Peyer's patch (tissue), 4 donors: ENCODE data around the gene IHH. TPM values are rescaled to one million over a fixed set of nuclear protein-coding genes. Genes with fewer than 3 reads are reported as not detected.

ENCODE experiments used
- DNase-seq, 3 donors: peaks; one replicate each; pipeline ENCODE4 v3.0.0-alpha.2; 2017 to 2019
- H3K27ac ChIP-seq, 4 donors: fragments of 200-600 bp; sonication (generic); one replicate each; pipeline ENCODE4 v1.5.1; 2016 to 2019
- H3K27me3 ChIP-seq, 2 donors: fragments of 200-600 bp; sonication (generic); one replicate each; pipeline ENCODE4 v1.5.1; 2019
- H3K36me3 ChIP-seq, 3 donors: fragments of 200-600 bp; sonication (generic); one replicate each; pipeline ENCODE4 v1.5.1; 2016 to 2019
- H3K4me1 ChIP-seq, 4 donors: fragments of 200-600 bp; sonication (generic); one replicate each; pipeline ENCODE4 v1.5.1; 2016 to 2019
- H3K4me3 ChIP-seq, 4 donors: fragments of 200-600 bp; sonication (generic); 1 replicate in 3 of 4; 2 replicates in 1 of 4; pipeline ENCODE4 v1.5.1; 2016 to 2019; ENCODE audit warnings: mild to moderate bottlenecking in 1 of 4
- H3K9me3 ChIP-seq, 4 donors: fragments of 200-600 bp; sonication (generic); one replicate each; pipeline ENCODE4 v1.5.1; 2016 to 2019; ENCODE audit warnings: mild to moderate bottlenecking in 1 of 4
- POLR2A ChIP-seq, 2 donors: fragments of 450-650 bp; IDR thresholded peaks; one replicate each; pipeline ENCODE4 v1.5.1; 2017; ENCODE audit warnings: antibody characterized with exemption in 2 of 2, mild to moderate bottlenecking in 2 of 2, moderate library complexity in 2 of 2
- total RNA-seq, 4 donors: library from RNA; depleted of rRNA; stranded (reverse); fragments of >200 nt; gene quantifications; one replicate each; pipeline ENCODE4 v1.1.0, GENCODE V29; 2016
- TF ChIP-seq, protein P1 (sequence below), 6 experiments: fragments of 450-650 bp in 4 of 6; fragments of 200-600 bp in 2 of 6; sonication (generic) in 1 of 6; IDR thresholded peaks; one replicate each; pipeline ENCODE4 v1.5.1; 2017 to 2019; ENCODE audit warnings: antibody characterized with exemption in 6 of 6, mild to moderate bottlenecking in 3 of 6, moderate library complexity in 1 of 6

The IHH gene
- total RNA-seq, 4 donors from 2014 or later: 14.0 to 124 (median 71.1) TPM

DNA sequence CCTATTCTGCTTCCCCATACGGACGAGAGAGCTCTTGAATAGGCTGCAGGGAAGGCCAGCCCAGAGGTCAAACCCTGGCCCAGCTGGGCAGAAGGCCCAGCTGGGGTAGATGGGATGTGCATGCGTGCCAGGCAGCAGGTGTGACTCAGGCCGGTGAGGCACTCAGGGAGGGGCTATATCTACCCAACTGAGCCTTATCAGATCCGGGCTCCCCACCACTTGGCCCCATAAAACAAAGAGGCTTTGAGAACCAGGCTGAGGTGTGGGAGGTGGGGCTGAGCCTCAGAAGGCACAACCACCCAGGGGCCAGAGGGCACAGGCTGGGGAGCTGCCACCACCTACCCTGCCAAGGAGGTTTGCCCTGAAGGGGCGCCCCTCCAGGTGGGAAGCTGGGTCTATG, 11.4 kb downstream of the IHH start:
- Histone ChIP-seq H3K4me1 (no peaks in the 10 kb centered on the region), H3K27ac (no peak overlapping the region), H3K4me3 (no peak overlapping the region), H3K27me3 (no peaks in the 10 kb centered on the region), H3K9me3 (no peaks in the 10 kb centered on the region), H3K36me3 (peaks cover 0 to 5% (median 0%) of the 10 kb centered on the region in 3 donors)
- TF ChIP-seq POLR2A (IDR thresholded peaks at IDR 0.05): no peak
- TF ChIP-seq, protein P1, sequence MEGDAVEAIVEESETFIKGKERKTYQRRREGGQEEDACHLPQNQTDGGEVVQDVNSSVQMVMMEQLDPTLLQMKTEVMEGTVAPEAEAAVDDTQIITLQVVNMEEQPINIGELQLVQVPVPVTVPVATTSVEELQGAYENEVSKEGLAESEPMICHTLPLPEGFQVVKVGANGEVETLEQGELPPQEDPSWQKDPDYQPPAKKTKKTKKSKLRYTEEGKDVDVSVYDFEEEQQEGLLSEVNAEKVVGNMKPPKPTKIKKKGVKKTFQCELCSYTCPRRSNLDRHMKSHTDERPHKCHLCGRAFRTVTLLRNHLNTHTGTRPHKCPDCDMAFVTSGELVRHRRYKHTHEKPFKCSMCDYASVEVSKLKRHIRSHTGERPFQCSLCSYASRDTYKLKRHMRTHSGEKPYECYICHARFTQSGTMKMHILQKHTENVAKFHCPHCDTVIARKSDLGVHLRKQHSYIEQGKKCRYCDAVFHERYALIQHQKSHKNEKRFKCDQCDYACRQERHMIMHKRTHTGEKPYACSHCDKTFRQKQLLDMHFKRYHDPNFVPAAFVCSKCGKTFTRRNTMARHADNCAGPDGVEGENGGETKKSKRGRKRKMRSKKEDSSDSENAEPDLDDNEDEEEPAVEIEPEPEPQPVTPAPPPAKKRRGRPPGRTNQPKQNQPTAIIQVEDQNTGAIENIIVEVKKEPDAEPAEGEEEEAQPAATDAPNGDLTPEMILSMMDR (IDR thresholded peaks at IDR 0.05): no peak
- peak in 1 of 3 donors; percentile 62 for DNase-seq

DNA sequence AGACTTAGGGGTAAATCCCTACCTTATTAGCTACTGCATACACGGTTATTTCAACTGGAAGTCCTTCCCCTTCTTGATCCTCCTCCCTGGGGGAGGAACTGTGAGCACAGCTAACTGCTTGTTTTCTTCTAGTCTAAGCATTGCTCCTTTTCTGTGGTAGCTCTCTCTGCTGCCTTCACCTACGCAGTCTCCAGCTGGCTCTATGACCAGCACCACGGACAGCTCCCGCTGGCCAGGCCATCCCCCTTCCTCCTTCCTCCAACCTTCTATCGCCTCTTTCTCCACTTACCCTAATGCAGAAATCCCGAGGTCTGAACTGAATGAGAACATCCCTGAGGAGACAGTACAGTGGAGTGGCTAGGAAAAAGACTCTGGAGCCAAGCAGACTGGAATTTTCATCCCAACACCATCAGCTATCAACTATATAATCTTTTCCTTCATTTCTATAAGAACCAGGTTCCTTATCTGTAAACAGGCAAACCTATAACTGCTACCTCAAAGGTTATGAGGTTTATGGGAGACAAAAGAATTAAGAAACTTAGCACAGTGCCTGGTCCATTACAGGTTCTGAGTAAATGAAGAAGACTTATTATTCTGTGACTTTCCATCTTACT, 14.7 kb downstream of the IHH start:
- H3K9me3 ChIP-seq: no peaks in the 10 kb centered on the region
- DNase-seq: peak in 1 of 3 donors; percentile 49
- H3K27me3 ChIP-seq: no peaks in the 10 kb centered on the region
- H3K27ac ChIP-seq: no peak overlapping the region
- no peaks in the 10 kb centered on the region for H3K4me1 ChIP-seq
- H3K4me3 ChIP-seq: no peak overlapping the region
- no peaks in the 10 kb centered on the region for H3K36me3 ChIP-seq
- TF ChIP-seq, protein P1 (IDR thresholded peaks at IDR 0.05): no peak
- no peak for TF ChIP-seq POLR2A (IDR thresholded peaks at IDR 0.05)

DNA sequence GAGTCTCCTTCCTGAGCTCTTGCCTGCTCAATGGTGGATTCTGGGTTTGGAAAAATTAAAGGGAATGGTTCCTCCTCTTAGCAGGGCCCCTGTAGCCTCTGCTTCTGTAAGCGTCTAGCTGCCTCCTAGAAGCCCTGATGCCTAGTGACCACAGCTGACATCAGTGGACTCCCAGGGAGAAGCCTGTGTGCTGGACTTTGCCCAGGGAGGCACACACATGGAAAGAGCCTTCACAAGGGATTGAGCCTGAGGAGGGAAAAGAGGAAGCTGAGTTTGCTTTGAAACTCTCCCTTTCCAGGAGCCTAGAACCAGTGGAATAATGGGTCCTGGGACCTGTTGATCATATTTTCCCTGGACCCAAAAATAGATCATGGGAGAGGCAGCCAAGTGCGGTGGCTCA, 18.0 kb downstream of the IHH start:
- Histone ChIP-seq H3K27ac (no peak overlapping the region), H3K27me3 (no peaks in the 10 kb centered on the region), H3K9me3 (no peaks in the 10 kb centered on the region), H3K36me3 (no peaks in the 10 kb centered on the region), H3K4me3 (no peak overlapping the region), H3K4me1 (no peaks in the 10 kb centered on the region)
- TF ChIP-seq, protein P1 (IDR thresholded peaks at IDR 0.05): no peak
- TF ChIP-seq POLR2A (IDR thresholded peaks at IDR 0.05): no peak
- peak in 1 of 3 donors; percentile 81 for DNase-seq

DNA sequence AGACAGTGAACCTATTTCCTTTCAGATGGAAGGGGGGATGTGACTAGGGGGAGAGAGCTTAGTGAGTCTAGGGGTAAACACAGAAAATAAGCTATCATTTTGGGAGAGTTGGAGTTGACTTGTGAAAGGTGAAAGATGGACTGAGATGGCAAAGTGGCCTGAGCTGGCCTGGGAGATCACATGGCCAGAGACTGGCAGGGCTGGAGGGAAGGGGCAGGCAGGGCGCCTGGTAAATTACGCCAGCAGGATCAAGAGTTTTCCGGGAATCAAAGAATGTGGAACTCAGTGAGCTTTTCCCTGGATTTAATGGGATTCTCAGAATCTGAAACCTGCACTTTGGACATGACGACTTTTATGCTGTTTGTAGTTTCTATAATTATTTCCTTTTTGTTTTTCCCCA, 18.6 kb downstream of the IHH start:
- TF ChIP-seq, protein P1 (IDR thresholded peaks at IDR 0.05): no peak
- no peak for TF ChIP-seq POLR2A (IDR thresholded peaks at IDR 0.05)

DNA sequence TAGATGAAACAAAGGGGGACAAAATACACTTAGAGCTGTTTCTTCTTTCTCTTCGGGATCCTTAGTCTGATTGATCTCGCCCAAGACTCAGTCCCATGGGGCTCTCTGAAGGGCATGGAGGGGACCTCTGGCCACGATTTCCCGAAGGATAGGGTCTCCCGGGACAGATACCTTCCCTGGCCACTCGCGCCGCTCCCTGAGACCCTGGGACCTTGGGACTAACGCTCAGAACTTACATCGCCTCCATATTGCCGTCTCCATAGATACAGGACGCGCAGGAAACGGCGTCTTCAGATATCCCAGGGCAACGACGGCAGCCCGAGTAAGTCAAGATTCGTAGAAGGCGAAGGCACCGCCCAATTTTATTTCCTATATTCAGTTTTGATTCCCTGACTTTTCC, 19.5 kb downstream of the IHH start, which contains the start of gene CFAP65:
TSS of gene CFAP65 (minus strand) at position 265 of the 400 bp plus-strand sequence. CDS start 2,468 bp downstream, outside the sequence.
- peak in 2 of 3 donors; percentile 48 to 61 for DNase-seq
- no peaks in the 10 kb centered on the region for H3K27me3 ChIP-seq
- H3K27ac ChIP-seq: no peak within 1 kb of the TSS
- H3K4me3 ChIP-seq: peak within 1 kb of the TSS in 1 of 4 donors; percentile 4
- H3K36me3 ChIP-seq: no peaks in the 10 kb centered on the region
- TF ChIP-seq POLR2A (IDR thresholded peaks at IDR 0.05): no peak
- TF ChIP-seq, protein P1 (IDR thresholded peaks at IDR 0.05): no peak
- no peaks in the 10 kb centered on the region for H3K4me1 ChIP-seq
- H3K9me3 ChIP-seq: no peaks in the 10 kb centered on the region

More for the DNA sequence above, 18.6 kb downstream of the IHH start:
- H3K36me3 ChIP-seq: no peaks in the 10 kb centered on the region
- H3K27ac ChIP-seq: no peak overlapping the region
- no peaks in the 10 kb centered on the region for H3K27me3 ChIP-seq
- no peak overlapping the region for H3K4me3 ChIP-seq
- no peaks in the 10 kb centered on the region for H3K4me1 ChIP-seq
- H3K9me3 ChIP-seq: no peaks in the 10 kb centered on the region
- no peak for DNase-seq
